Left kidney (tissue), 2 donors: ENCODE measurements around the gene NDE1. TPM values are rescaled to one million over a fixed set of nuclear protein-coding genes. Genes with fewer than 3 reads are reported as not detected.
A peak's percentile ranks its signal among the peaks of the same experiment; 100 is the strongest.
"Not testable (repeated sequence)": the region's sequence is repeated elsewhere in the genome, so short reads cannot be mapped to it uniquely, and the experiment has no call there.

Experiments used
- DNase-seq: peaks from one replicate; pipeline ENCODE4 v3.0.0-alpha.2; 2013
- polyA plus RNA-seq: library from polyadenylated mRNA; unstranded; fragments of 120-200 nt; gene quantifications from one replicate; pipeline ENCODE4 v1.2.1, GENCODE V29; 2013; ENCODE audit not compliant: insufficient read length

NDE1 gene
- polyA plus RNA-seq, 1 donor = 50.5 TPM

DNA sequence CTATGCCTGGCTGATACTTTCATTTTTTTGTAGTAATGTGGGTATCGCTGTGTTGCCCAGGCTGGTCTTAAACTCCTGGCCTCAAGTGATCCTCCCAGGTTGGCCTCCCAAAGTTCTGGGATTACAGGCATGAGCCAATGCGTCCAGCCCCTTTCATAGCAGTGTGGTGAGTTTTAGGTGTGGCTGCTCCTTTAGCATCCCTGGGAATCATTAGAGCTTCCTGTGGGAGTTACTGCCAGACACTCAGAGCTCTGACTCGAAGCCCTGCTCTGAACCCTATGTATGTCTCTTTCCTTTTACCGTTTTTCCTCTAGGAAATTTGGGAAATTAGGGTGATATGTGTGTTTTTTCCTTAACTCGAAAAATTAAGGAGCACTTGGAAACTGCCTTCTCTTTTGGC, 44.5 kb downstream of the NDE1 start:
- DNase-seq = no peak

DNA sequence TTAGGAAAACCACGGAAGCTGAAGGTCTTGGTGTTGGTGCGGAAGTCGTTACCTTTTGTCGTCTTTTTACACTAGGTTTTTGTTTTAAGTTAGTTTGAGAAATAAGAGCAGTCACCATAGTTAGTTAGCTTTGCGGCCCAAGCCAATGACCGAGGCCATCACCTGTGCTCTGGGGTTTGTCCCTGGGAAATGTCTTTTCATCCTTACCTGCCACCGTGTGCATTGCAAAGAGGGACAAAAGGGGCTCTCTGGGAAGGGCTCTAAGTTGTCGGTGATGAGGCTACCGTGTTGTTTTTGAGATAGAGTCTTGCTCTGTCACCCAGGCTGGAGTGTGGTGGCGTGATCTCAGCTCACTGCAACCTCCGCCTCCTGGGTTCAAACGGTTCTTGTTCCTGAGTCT, 49.8 kb downstream of the NDE1 start:
- no peak for DNase-seq

DNA sequence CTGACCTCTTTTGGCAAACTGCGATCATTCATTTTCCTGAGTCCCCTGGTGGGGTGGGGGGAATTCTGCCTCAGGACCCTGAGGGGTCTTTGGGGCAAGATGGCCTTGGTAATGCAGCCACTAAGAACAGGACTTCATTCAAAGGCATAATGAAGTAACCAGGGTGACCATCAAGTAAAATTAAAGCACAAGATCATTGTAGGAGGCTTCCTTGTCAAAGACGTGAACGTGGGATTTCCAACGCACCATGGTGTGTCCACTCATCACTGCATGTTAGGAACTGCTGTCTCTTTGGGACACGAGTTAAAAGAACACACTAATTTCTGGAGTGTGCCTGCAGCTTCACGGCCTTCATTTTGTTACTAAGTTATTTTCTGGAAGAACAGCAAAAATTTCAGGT, 51.3 kb downstream of the NDE1 start:
- no peak for DNase-seq

DNA sequence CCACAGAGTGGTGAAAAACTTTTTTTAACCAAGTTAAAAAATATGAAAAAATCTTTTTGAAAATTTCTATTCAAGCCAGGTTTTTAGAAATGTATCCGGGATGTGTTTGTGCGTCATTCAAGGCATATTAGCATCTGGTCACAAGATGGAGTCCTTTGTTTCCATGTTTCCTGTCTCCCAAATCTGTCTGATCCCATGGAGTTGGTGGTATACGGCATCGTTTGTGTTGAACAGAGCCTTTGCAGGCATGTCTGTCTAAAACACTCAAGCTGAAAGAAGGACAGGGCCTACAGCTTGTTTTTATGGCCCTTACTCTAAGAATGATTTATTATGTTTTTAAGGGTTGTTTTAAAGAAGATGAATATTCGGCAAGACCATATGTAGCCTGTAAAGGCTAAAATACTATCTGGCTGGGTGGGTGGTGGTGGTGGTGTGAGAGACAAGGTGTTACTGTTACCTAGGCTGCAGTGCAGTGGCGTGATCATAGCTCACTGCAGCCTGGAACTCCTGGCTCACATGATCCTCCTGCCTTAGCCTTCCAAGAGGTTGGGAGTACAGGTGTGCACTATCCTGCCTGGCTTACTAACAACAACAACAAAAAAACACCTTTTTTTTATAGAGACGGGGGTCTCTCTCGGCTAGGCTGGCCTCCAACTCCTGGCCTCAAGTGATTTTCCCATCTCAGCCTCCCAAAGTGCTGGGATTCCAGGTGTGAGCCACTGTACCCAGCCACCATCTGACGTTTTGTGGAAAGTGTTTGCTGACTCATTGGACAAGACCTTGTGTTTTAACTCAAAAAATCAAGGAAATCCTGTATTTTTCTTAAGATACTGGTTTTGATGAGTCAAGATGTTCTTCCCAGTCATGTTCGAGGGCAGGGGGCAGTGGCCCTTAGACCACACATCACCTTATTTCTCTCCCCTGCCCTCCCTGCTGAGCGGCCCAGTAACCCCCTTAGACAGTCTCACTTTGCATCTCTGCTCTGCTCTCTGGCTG, 52.2 kb downstream of the NDE1 start:
- no peak for DNase-seq

DNA sequence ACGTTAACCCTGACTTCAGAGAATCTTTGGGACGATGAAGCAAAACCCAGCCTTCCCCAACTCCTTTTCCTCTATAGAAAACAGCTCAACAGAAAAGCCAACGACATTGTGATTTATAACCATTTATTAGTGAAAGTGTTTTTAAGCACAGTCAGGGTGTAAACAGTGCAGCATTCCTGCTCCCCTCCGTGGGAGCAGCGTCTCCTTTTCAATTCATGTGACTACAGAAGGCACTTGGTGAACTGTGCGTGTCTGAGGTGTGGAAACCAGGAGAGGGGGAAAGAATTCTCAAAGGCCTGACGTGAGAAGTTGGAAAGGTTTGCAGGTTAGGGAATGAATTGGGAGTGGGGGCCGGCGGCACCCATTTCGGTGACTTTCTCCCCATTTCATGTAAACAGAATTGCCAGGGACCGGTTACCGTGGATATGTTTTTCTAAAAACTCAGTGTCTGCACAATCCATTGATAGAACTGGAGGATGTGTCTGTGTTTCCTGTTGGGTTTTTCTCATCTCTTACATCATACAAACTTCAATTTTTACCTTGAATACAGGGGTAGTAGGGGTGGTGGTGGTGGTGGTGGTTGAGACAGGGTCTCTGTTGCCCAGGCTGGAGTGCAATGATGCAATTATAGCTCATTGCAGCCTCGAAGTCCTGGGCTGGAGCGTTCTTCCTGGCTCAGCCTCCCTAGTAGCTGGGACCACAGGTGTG, 53.1 kb downstream of the NDE1 start:
- DNase-seq = no peak

DNA sequence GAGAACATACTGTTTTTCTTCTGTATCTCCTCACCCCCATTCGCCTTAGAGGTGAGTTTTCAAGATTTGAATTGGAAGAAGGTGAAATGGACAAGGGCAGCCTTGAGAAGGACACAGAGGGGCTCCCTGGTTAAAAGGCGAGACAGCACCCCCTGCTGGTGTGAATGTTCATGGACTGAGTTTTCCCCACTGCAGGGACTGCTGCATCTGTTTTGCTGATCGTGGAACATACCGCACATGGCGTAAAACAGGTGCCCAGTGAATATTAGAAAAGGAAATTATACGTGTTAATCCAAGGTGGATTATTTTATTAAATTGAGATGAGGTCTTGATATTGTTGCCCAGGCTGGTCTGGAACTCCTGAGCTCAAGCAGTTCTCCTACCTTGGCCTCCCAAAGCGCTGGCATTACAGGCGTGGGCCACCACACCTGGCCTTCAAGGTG, 54.5 kb downstream of the NDE1 start:
- peak; percentile 63 for DNase-seq

DNA sequence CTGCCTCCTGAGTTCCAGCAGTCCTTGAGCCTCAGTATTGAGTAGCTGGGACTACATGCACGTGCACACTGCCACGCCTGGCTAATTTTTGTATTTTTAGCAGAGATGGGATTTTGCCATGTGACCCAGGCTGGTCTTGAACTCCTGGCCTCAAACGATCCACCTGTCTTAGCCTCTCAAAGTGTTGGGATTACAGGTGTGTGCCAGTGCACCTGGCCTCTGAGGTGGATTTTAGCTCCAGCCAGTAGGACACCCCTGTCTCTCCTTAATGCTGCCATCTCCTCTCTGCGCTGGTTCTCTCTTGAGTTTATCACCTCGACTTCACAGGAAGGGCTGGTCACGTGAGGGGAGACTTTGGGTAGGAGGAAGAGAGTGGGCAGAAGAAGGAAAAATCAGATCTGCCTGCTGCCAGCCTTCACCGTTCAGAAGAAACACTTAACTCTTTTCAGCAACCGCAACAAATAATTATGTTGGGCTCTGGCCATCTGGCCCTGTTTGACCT, 55.1 kb downstream of the NDE1 start:
- no peak for DNase-seq

DNA sequence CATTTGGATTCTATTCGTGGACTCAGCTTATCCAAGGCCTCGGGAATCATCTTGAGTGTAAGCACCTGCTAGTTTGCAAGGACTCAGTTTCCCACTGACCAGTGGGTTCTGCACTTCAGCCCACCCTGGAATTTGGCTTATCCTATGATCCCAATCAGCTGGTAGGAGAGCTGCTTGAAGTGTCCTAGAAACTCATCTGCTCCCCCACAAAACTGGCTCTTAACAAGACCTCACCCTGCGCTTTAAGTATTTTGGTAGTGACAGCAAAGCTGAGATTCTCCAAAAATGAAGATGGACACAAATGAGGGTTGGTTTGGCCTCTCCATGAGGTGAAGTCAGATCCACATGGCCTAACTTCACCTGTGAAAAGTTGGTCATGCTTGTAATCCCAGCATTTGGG, 57.3 kb downstream of the NDE1 start:
- DNase-seq = no peak

DNA sequence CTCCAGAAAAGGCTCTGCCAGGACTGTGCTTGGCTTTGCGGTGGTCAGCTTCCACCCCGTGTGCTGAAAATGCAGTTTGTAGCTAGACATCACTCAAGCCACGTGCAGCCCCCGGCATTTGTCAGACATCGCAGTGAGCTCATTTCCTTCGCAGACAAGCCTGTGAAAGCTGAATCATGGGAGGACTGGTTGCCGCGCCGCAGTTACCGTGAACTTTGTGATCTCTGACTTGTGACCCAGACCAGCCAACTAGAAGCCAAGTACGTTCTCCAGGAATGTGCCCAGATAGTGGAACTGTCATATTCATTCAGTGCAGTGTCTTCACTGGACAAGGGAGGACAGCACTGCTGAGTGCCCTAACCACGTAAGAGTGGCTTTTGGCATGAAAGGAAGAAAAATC, 58.1 kb downstream of the NDE1 start:
- no peak for DNase-seq

DNA sequence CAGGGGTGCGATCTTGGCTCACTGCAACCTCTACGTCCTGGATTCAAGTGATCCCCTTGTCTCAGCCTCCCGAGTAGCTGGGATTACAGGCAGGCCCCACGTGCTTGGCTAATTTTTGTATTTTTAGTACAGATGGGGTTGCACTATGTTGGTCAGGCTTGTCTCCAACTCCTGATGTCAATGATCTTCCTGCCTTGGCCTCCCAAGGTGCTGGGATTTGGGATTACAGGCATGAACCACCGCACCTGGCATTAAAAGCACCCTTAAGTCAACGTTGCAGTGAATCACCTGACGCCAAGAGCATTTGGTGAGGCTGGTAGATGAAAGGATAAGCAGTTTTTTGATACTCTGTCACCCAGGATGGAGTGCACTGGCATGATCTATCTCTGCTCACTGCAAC, 59.0 kb downstream of the NDE1 start:
- no peak for DNase-seq

DNA sequence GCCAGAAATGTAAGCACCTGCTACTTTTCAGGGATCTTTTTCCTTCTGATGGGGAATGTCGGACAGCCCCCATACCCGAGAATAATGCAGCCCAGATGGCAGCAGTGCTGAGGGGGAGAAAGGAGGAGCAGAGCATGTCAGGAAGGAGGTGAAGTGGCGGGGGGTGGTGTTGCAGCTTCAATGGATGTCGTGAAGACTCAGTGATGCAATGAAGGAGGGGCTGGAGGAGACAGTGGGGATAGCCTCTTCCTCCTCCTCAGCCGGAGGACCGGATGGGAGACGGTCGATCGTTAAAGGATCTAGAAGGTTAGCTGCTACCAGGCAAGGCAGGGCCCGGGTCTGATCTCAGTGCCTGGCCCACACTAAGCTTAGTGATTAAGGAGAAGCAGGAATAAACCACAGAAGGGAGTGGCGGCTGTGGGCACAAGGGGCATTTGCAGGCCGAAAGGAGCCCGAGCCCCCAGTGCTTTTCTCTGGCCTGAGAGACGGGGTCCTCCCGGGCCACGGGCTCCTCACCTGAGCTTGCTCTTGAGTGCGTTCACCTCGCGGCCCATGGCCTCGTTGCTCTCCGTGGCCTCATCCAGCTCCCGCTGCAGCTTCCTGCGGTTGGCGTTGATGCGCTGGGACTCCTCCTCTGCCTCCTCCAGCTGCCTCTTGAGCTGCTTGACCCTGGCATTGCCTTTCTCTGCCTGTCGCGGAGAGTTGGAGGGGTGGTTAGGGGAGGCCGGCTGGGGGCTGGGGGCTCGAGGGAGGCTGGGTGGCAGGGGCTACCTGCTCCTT, 64.5 kb downstream of the NDE1 start:
- no peak for DNase-seq

DNA sequence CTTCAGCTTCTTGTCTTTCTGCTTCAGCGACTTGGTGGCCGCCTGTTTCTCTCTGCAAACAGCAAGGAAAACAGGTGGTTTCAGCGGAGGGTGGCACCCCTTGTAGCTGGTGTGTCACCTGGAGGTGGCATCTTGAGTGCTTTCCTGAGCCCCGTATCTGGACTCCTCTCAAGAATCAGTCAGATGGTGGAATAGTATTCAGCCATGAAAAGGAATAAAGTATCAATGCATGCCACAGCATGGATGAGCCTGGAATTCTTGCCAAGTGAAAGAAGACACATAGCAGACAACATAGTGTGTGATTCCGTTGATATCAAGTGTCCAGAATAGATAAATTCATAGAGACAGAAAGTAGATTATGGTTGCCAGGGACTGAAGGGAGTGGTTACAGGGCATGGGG, 65.2 kb downstream of the NDE1 start:
- no peak for DNase-seq

DNA sequence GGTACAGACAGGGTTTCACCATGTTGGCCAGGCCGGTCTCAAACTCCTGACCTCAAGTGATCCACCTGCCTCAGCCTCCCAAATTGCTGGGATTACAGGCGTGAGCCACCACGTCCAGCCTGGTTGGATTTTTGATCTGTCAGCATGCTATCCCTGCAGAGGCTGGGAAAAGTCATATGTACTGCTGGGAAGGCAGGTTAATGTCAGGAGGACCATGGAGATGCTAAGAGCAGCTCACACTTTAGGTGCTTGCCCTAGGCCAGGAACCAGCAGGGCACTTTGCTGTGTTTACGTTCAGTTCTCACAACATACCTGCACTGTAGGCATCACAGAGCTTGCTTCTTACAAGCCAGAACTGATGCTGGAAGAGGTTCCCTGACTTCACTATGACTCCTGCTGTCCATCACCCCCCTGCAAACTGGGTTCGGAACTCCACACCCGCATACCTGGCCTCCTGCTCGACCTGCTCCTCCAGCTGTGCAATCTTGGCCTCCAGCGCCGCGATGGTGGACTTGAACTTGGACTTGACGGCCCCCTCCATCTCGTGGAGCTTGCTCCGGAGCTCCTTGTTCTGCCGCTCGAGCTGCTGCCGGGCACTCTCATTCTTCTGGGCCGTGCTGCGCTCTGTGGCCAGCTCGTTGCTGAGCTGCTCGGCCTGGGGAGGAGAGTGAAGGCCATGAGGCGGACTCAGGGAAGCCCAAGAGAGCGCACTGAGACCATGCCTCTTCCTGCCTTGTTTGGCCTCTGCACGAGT, 66.8 kb downstream of the NDE1 start:
- DNase-seq = no peak

DNA sequence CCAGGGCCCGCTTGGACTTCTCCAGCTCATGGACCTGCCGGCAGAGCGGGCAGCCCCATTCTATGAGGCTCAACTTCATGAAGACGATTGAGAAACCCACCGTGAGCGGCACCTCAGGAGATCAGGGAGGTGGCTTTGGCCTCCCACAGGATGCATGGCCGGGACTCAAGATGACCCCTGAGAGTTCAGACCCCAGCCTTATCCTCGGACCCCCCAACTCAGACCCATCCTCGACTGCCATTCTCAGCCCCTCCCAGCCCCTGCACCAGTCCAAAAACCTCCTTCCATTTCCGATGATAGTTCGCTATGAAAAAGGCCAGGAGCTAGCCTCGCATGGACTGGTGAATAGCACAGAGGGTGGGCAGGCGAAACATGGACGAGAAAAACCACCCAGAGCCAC, 71.0 kb downstream of the NDE1 start:
- no peak for DNase-seq

DNA sequence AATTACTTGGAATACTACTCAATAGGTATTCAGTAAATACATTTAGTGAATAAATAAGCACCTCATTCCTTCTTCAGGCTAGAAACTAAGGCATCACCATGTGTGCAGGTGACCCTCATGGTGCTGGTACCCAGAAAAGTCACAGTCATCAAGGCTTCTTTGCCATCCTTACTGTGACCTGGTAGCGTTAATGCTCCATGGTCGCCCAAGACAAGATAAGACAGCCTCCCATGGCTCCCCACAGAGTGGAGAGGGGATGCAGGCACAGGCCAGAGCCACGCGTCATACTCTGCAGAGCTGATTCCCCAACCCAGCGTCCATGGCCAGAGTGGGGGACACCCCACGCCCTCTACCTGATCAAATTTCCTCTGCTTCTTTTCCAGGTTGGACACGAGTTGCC, 73.8 kb downstream of the NDE1 start:
- DNase-seq = no peak

DNA sequence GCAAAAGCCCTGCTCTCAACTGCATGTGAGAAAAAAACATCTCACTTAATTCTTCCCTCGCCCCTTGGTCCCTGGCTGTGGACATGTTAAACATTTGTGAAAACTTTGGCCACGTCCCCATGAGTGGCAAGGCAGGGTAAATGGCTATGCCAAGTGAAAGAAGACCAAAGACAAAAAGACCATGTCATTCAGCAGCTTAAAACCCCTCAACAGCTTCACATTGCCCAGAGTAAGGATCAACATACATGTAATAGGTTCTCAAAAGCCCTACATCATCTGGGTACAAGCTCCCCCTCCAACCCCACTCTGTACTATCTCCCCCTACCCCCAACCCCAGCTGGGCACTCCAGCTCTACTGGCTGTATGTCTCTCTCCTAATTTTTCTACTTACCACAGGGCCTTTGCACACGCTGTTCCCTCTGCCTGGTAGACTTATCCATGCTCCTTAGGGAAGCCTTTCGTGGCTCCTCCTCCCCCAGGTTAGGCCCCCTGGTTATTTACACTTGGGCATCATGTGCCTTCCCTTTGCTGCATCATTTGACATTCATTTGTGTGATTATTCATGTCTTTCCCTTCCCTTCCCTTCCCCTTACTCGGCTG, 75.7 kb downstream of the NDE1 start:
- no peak for DNase-seq

DNA sequence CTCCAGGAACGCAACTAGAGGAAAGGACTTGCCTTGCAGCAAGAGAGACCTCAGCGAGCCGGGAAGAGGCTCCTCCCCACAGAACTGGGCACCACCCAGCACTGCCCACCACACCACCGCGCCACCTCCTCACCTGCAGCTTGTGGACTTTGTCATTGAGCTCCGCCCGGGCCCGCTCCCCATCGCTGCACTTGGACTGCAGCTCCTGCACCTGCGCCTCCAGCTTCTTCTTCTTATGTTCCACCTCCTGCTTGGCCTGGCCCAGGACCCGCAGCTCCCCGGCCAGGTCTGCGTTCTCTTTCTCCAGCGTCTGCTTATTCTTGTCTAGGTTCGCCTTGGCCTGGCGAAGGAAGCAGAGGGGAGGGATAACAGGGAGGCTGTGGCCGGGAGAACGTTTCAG, 76.7 kb downstream of the NDE1 start:
- no peak for DNase-seq

DNA sequence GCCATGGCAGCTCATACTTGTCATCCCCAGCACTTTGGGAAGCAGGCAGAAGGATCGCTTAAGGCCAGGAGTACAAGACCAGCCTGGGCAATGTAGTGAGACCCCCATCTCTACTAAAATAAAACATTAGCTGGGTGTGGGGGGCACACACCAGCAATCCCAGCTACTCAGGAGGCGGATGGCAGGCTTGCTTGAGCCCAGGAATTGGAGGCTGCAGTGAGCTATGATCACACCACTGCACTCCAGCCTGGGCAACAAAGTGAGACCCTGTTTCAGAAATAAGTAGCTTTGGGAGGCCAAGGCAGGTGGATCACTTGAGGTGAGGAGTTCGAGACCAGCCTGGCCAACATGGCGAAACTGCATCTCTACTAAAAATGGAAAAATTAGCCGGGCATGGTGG, 77.7 kb downstream of the NDE1 start:
- not testable (repeated sequence) for DNase-seq

DNA sequence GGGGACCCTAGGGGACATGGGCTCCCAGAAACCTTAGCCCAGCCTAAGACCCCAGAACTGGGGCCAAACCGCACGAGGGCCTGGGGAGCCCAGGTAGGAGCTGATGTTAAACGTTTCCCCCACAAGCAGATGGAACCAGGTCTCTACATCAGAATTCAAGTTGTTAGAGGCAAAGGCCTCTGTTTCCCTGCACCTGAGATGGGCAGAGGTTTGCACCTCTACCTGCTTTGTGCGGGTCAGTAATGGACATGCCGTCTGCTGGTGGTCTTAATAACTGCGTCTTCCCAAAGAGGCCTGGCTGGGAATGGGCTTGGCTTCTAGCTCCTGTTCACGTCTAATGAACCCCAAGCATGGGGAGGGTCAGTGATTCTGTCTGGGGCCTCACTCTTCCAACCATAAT, 79.1 kb downstream of the NDE1 start:
- no peak for DNase-seq

DNA sequence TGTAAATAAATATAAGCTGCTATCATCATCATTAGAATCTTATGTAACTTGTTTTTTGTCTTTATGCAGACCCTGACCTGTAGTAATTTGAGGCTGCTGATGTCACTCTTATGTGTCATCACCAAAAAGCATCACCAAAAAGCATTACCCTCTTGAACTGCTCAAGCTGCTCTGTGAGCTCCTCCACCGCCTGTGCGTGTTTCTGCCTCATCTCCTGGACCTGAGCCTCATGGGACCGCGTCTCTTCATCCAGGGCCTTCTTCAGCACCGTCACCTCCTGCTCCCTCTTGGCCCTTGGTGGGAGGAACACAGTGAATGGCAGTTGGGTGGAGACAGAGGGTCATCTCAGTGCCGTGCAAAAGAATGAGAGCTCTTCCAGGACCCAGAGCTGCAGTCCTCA, 82.4 kb downstream of the NDE1 start:
- no peak for DNase-seq

DNA sequence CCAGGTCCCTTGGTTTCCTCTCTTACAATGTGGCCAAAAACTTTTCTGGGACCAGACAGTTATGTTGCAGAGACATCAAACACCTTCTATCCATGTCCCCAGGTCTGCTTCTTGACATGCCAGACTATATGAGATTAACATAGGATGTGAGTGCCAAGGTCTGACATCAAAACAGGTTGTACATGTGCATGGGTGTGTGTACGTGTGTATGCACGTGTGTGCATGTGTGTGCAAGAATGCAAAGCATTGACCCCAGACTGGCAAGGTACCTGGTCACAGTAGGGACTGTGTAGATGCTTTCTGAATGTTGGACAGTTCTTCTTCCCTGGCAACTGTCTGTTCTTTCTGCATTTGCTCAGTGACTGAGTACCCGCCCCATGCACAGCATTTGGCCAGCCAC, 85.6 kb downstream of the NDE1 start:
- no peak for DNase-seq
